Gastroesophageal sphincter (tissue), 4 donors: ENCODE measurements around the gene ELF1. TPM values are rescaled to one million over a fixed set of nuclear protein-coding genes. Genes with fewer than 3 reads are reported as not detected.
"Not testable (repeated sequence)": the region's sequence is repeated elsewhere in the genome, so short reads cannot be mapped to it uniquely, and the experiment has no call there.

Experiments used
- ATAC-seq: fragments of 150-250 bp; one replicate; pipeline ENCODE4 v1.9.1; 2016; ENCODE audit warnings: mild to moderate bottlenecking, moderate library complexity
- H3K27ac ChIP-seq, 4 donors: fragments of 200-600 bp; sonication (generic) in 3 of 4; 1 replicate in 3 of 4; 2 replicates in 1 of 4; pipeline ENCODE4 v1.5.1; 2016 to 2019
- H3K27me3 ChIP-seq: fragments of 200-600 bp; sonication (generic); one replicate; pipeline ENCODE4 v1.5.1; 2019
- H3K36me3 ChIP-seq, 2 donors: fragments of 200-600 bp; sonication (generic); one replicate each; pipeline ENCODE4 v1.5.1; 2019; ENCODE audit warnings: control low read depth in 1 of 2
- H3K4me1 ChIP-seq, 3 donors: fragments of 200-600 bp; sonication (generic); 1 replicate in 2 of 3; 2 replicates in 1 of 3; pipeline ENCODE4 v1.5.1; 2016 to 2019; ENCODE audit warnings: control low read depth in 2 of 3
- H3K4me3 ChIP-seq, 2 donors: fragments of 200-600 bp; sonication (generic); one replicate each; pipeline ENCODE4 v1.5.1; 2019; ENCODE audit warnings: mild to moderate bottlenecking in 1 of 2, moderate library complexity in 1 of 2
- H3K9me3 ChIP-seq, 3 donors: fragments of 200-600 bp; sonication (generic); one replicate each; pipeline ENCODE4 v1.5.1; 2017 to 2019; ENCODE audit warnings: control low read depth in 2 of 3
- CTCF ChIP-seq, 4 experiments: fragments of 200-600 bp in 2 of 4; fragments of 450-650 bp in 2 of 4; sonication (generic) in 1 of 4; IDR thresholded peaks; one replicate each; pipeline ENCODE4 v1.5.1; 2017 to 2019; ENCODE audit warnings: antibody characterized with exemption in 4 of 4, mild to moderate bottlenecking in 2 of 4, moderate library complexity in 2 of 4
- EP300 ChIP-seq: sonication (generic); formaldehyde crosslinking; IDR thresholded peaks from one replicate; pipeline ENCODE4 v1.6.1; 2017; ENCODE audit warnings: antibody characterized with exemption, mild to moderate bottlenecking
- POLR2A ChIP-seq, 2 donors: fragments of 450-650 bp; IDR thresholded peaks; one replicate each; pipeline ENCODE4 v1.6.1; 2017; ENCODE audit warnings: antibody characterized with exemption in 2 of 2, mild to moderate bottlenecking in 2 of 2, moderate library complexity in 1 of 2
- POLR2AphosphoS5 ChIP-seq: sonication (generic); formaldehyde crosslinking; IDR thresholded peaks from one replicate; pipeline ENCODE4 v1.6.1; 2017; ENCODE audit warnings: antibody characterized with exemption
- WGBS, 2 donors: methylation state at CpG; one replicate each; pipeline ENCODE4 v1.1.5; 2018; ENCODE audit warnings: low coverage in 1 of 2; 5-methylcytosine and 5-hydroxymethylcytosine counted together
- total RNA-seq, 4 donors: library from RNA; depleted of rRNA; stranded (reverse); fragments of >200 nt; gene quantifications; one replicate each; pipeline ENCODE4 v1.1.0, GENCODE V29; 2016

ELF1 gene
- total RNA-seq, 4 donors from 2014 or later: 58.2 to 86.6 (median 69.3) TPM

DNA sequence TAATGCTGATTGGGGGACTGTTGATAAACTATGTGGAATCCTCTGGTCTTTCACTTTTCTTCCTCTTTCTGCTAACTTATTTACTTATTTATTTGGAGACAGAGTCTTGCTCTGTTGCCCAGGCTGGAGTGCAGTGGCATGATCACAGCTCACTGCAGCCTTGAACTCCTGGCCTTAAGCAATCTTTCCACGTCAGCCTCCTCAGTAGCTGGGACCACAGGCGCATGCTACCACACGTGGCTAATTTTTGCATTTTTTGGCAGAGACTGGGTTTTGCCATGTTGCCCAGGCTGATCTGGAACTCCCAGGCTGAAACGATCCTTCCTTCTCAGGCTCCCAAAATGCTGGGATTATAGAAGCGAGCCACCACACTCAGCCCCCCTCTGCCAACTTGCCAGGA lies 77.5 kb downstream of the ELF1 start:
- 80 to 100% methylated on average over 1 to 5 of the region's 5 CpGs for WGBS, 2 donors
- H3K4me3 ChIP-seq: no peak overlapping the region
- no peaks in the 10 kb centered on the region for H3K9me3 ChIP-seq
- ATAC-seq: no peak
- H3K27ac ChIP-seq: no peak overlapping the region
- H3K27me3 ChIP-seq: no peaks in the 10 kb centered on the region
- TF ChIP-seq POLR2AphosphoS5: no peak
- no peak for TF ChIP-seq POLR2A (IDR thresholded peaks at IDR 0.05)
- no peak for TF ChIP-seq CTCF (IDR thresholded peaks at IDR 0.05)
- no peak for TF ChIP-seq EP300
- peaks cover 0 to 47% of the 10 kb centered on the region in 2 donors for H3K36me3 ChIP-seq
- H3K4me1 ChIP-seq: peaks cover 0 to 15% (median 0%) of the 10 kb centered on the region in 3 donors

DNA sequence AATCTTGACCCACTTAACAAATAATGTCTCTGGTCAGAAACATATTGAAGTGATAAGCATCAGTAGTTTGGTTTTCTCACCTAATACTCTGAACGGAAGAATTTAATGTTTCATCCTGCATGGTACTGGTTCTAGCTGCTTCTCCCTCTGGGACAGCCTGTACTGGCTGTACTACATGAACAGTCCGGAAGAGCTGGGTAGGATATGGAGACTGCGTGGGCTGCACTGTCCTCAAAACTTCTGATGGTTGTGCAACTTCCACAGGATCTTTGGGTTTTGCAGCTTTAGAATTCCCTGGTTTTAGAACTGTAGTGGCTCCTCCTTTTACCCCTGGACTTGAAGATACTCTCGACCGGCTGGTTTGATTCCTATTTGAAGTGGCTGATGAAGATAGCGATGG lies 78.3 kb downstream of the ELF1 start:
- TF ChIP-seq EP300 (no peak), CTCF (IDR thresholded peaks at IDR 0.05) (no peak), POLR2A (IDR thresholded peaks at IDR 0.05) (no peak), POLR2AphosphoS5 (no peak)
- peaks cover 0 to 15% (median 0%) of the 10 kb centered on the region in 3 donors for H3K4me1 ChIP-seq
- H3K4me3 ChIP-seq: no peak overlapping the region
- H3K27ac ChIP-seq: no peak overlapping the region
- no peak for ATAC-seq
- no peaks in the 10 kb centered on the region for H3K27me3 ChIP-seq
- no peaks in the 10 kb centered on the region for H3K9me3 ChIP-seq
- 83 to 94% methylated on average over 5 to 6 of the region's 6 CpGs for WGBS, 2 donors
- peaks cover 0 to 46% of the 10 kb centered on the region in 2 donors for H3K36me3 ChIP-seq

- TF ChIP-seq POLR2AphosphoS5 (no peak), POLR2A (IDR thresholded peaks at IDR 0.05) (no peak), CTCF (IDR thresholded peaks at IDR 0.05) (no peak), EP300 (no peak)
- ATAC-seq: no peak
- 70 to 93% methylated on average over 3 to 4 of the region's 4 CpGs for WGBS, 2 donors
- Histone ChIP-seq H3K36me3 (peaks cover 0 to 52% of the 10 kb centered on the region in 2 donors), H3K27me3 (no peaks in the 10 kb centered on the region), H3K4me1 (no peaks in the 10 kb centered on the region), H3K4me3 (no peak overlapping the region), H3K9me3 (no peaks in the 10 kb centered on the region), H3K27ac (no peak overlapping the region)
These were observed 85.5 kb downstream of the ELF1 start for GRCh38 chr13:40933508-40934204.

- H3K9me3 ChIP-seq: no peaks in the 10 kb centered on the region
- H3K27ac ChIP-seq: no peak overlapping the region
- 83 to 85% methylated on average over 2 of the region's 2 CpGs for WGBS, 2 donors
- peaks cover 0 to 45% of the 10 kb centered on the region in 2 donors for H3K36me3 ChIP-seq
- no peaks in the 10 kb centered on the region for H3K27me3 ChIP-seq
- no peak for ATAC-seq
- no peak overlapping the region for H3K4me3 ChIP-seq
- TF ChIP-seq POLR2AphosphoS5: no peak
- TF ChIP-seq EP300: no peak
- no peak for TF ChIP-seq CTCF (IDR thresholded peaks at IDR 0.05)
- no peak for TF ChIP-seq POLR2A (IDR thresholded peaks at IDR 0.05)
- H3K4me1 ChIP-seq: no peaks in the 10 kb centered on the region
These were observed 86.9 kb downstream of the ELF1 start for GRCh38 chr13:40932252-40932651.

GRCh38 chr13:40931719-40932118 lies 87.4 kb downstream of the ELF1 start:
- H3K4me1 ChIP-seq: no peaks in the 10 kb centered on the region
- 0 to 29% methylated on average over 1 of the region's 1 CpG for WGBS, 2 donors
- no peak overlapping the region for H3K4me3 ChIP-seq
- H3K27ac ChIP-seq: no peak overlapping the region
- H3K36me3 ChIP-seq: peaks cover 0 to 45% of the 10 kb centered on the region in 2 donors
- H3K27me3 ChIP-seq: no peaks in the 10 kb centered on the region
- no peak for ATAC-seq
- TF ChIP-seq POLR2AphosphoS5: no peak
- TF ChIP-seq POLR2A (IDR thresholded peaks at IDR 0.05): no peak
- TF ChIP-seq EP300: no peak
- TF ChIP-seq CTCF (IDR thresholded peaks at IDR 0.05): no peak
- no peaks in the 10 kb centered on the region for H3K9me3 ChIP-seq

DNA sequence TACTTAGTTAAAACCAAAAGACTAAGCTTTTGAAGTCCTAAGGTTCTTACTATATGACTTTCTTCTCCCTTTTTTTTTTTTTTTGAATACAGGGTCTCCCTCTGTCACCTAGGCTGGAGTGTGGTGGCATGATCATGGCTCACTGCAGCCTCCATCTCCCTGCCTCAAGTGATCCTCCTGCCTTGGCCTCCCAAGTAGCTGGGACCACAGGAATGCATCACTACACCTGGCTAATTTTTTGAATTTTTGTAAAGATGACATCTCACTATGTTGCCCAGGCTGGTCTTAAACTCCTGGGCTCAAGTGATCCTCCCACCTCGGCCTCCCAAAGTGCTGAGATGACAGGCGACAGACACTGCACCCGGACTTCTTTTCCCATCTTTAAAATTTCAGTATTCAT lies 89.2 kb downstream of the ELF1 start:
- ATAC-seq, H3K9me3 ChIP-seq, H3K27me3 ChIP-seq, H3K4me3 ChIP-seq, H3K27ac ChIP-seq, H3K4me1 ChIP-seq: not testable (repeated sequence)
- H3K36me3 ChIP-seq: peaks cover 0 to 39% of the 10 kb centered on the region in 2 donors
- WGBS, 2 donors: 94 to 100% methylated on average over 2 to 3 of the region's 3 CpGs
